Body of pancreas (tissue), 4 donors: ENCODE measurements around the gene PLPP4. TPM values are rescaled to one million over a fixed set of nuclear protein-coding genes. Genes with fewer than 3 reads are reported as not detected.

Experiments
- ATAC-seq: fragments of 150-250 bp; one replicate; pipeline ENCODE4 v1.9.1; 2016
- DNase-seq, 4 donors: peaks; one replicate each; pipeline ENCODE4 v3.0.0-alpha.2; 2019
- H3K27ac ChIP-seq, 4 donors: fragments of 200-600 bp; sonication (generic); 1 replicate in 3 of 4; 2 replicates in 1 of 4; pipeline versions ENCODE4 v1.5.1 to v1.6.1; 2016 to 2019; ENCODE audit warnings: mild to moderate bottlenecking in 1 of 4, mixed read lengths in 1 of 4, moderate library complexity in 1 of 4
- H3K27me3 ChIP-seq, 2 donors: fragments of 200-600 bp; sonication (generic); one replicate each; pipeline ENCODE4 v1.6.0; 2016; ENCODE audit warnings: mild to moderate bottlenecking in 1 of 2
- H3K36me3 ChIP-seq, 2 donors: fragments of 200-600 bp; sonication (generic); replicated peaks in 1 of 2; 2 replicates each; pipeline ENCODE4 v1.5.1; 2016; ENCODE audit warnings: low read depth in 2 of 2; ENCODE audit not compliant: insufficient read depth in 1 of 2
- H3K4me1 ChIP-seq: fragments of 200-600 bp; sonication (generic); one replicate; pipeline ENCODE4 v1.6.0; 2016
- H3K4me3 ChIP-seq, 2 donors: fragments of 200-600 bp; sonication (generic); 1 replicate in 1 of 2; 2 replicates in 1 of 2; pipeline ENCODE4 v1.5.1; 2016 to 2019
- H3K9me3 ChIP-seq, 3 donors: fragments of 200-600 bp; sonication (generic); 1 replicate in 2 of 3; 2 replicates in 1 of 3; pipeline ENCODE4 v1.5.1; 2016
- CTCF ChIP-seq, 7 experiments: fragments of 450-650 bp in 4 of 7; fragments of 200-600 bp in 3 of 7; sonication (generic) in 3 of 7; IDR thresholded peaks; one replicate each; pipeline ENCODE4 v1.5.1; 2016 to 2019; ENCODE audit warnings: antibody characterized with exemption in 7 of 7
- POLR2A ChIP-seq, 3 donors: fragments of 450-650 bp; IDR thresholded peaks; one replicate each; pipeline ENCODE4 v1.6.1; 2016; ENCODE audit warnings: antibody characterized with exemption in 3 of 3, mild to moderate bottlenecking in 2 of 3
- WGBS, 2 donors: methylation state at CpG; one replicate each; pipeline ENCODE4 v1.1.5; 2017; 5-methylcytosine and 5-hydroxymethylcytosine counted together
- intact Hi-C: fragments of 100-400 bp; cut with DNase I; formaldehyde crosslinking; loops from one replicate; pipeline ENCODE4 v1.15.1; 2023
- total RNA-seq, 2 donors: library from RNA; depleted of rRNA; stranded (reverse); fragments of >200 nt; gene quantifications; one replicate each; pipeline ENCODE4 v1.1.0, GENCODE V29; 2016

Gene PLPP4
- total RNA-seq, 2 donors from 2014 or later: 0.78 TPM; not detected in 1

DNA sequence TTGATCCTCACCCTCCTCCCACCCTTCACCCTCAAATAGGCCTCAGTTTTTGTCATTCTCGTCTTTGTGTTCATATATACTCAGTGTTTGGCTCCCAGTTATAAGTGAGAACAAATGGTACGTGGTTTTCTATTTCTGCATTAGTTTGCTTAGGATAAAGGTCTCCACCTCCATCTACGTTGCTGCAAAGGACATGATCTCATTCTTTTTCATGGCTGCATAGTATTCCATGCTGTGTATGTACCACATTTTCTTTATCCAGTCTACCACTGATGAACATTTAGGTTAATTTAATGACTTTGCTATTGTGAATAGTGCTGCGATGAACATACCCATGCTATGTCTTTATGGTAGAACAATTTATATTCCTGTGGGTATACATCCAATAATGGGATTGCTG lies 91.2 kb downstream of the PLPP4 start:
- TF ChIP-seq POLR2A (IDR thresholded peaks at IDR 0.05): no peak
- no peak for TF ChIP-seq CTCF (IDR thresholded peaks at IDR 0.05)
- no peaks in the 10 kb centered on the region for H3K27me3 ChIP-seq
- H3K36me3 ChIP-seq: no peaks in the 10 kb centered on the region
- H3K4me1 ChIP-seq: no peaks in the 10 kb centered on the region
- intact Hi-C loops: no loop called here
- 68 to 71% methylated on average over 4 of the region's 4 CpGs for WGBS, 2 donors
- no peak for ATAC-seq
- no peak overlapping the region for H3K27ac ChIP-seq
- peaks cover 0 to 3% (median 0%) of the 10 kb centered on the region in 3 donors for H3K9me3 ChIP-seq
- no peak for DNase-seq
- H3K4me3 ChIP-seq: no peak overlapping the region

DNA sequence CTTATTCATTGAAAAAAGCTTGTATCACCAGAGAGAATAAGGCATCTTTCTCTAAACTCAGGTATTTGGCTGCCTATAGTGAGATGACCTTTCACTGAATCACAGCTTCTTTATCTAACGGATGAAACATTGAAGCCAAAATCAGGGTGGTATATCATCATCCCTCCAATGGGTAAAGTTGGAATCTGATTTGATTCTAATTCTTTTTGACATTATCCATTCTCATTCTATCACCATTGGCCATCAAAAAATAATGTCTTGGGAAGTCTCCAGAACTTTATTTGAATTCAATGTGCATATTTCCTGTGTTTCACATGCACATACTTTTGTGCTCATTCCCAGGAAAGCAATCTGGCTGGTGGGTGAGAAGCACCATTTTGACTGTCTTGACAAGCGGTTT lies 95.2 kb downstream of the PLPP4 start:
- intact Hi-C loops: no loop called here
- ATAC-seq (no peak), DNase-seq (no peak)
- no peaks in the 10 kb centered on the region for H3K4me1 ChIP-seq
- no peak overlapping the region for H3K27ac ChIP-seq
- no peaks in the 10 kb centered on the region for H3K36me3 ChIP-seq
- H3K9me3 ChIP-seq: peaks cover 0 to 14% (median 0%) of the 10 kb centered on the region in 3 donors
- H3K27me3 ChIP-seq: no peaks in the 10 kb centered on the region
- H3K4me3 ChIP-seq: no peak overlapping the region
- TF ChIP-seq CTCF (IDR thresholded peaks at IDR 0.05) (no peak), POLR2A (IDR thresholded peaks at IDR 0.05) (no peak)
- WGBS, 2 donors: 59 to 60% methylated on average over 2 of the region's 2 CpGs

DNA sequence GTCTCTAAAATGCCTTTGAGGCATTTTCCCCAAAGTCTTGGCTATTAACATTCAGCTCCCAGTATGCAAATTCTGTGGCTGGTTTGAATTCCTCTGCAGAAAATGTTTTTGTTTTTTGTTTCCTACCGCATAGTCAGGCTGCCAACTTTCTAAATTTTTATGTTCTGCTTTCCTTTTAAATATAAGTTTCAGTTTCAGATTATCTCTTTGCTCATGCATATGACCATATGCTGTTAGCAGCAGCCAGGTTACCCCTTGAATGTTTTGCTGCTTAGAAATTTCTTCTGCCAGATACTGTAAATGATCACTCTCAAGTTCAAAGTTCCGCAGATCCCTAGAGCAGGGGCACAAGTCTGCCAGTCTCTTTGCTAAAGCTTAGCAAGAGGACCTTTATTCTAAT lies 96.9 kb downstream of the PLPP4 start:
- H3K9me3 ChIP-seq: peaks cover 0 to 14% (median 0%) of the 10 kb centered on the region in 3 donors
- ATAC-seq: no peak
- no peak for DNase-seq
- no peaks in the 10 kb centered on the region for H3K27me3 ChIP-seq
- no peaks in the 10 kb centered on the region for H3K36me3 ChIP-seq
- no peak overlapping the region for H3K27ac ChIP-seq
- TF ChIP-seq POLR2A (IDR thresholded peaks at IDR 0.05) (no peak), CTCF (IDR thresholded peaks at IDR 0.05) (no peak)
- intact Hi-C loops: no loop called here
- WGBS, 2 donors: 74 to 85% methylated on average over 2 of the region's 2 CpGs
- H3K4me1 ChIP-seq: no peaks in the 10 kb centered on the region
- H3K4me3 ChIP-seq: no peak overlapping the region

GRCh38 chr10:120555436-120555835 lies 98.4 kb downstream of the PLPP4 start:
- intact Hi-C loops: no loop called here
- no peak for ATAC-seq
- Histone ChIP-seq H3K27me3 (no peaks in the 10 kb centered on the region), H3K4me3 (no peak overlapping the region), H3K27ac (no peak overlapping the region), H3K4me1 (no peaks in the 10 kb centered on the region), H3K9me3 (peaks cover 0 to 14% (median 0%) of the 10 kb centered on the region in 3 donors), H3K36me3 (no peaks in the 10 kb centered on the region)
- no peak for DNase-seq
- TF ChIP-seq POLR2A (IDR thresholded peaks at IDR 0.05) (no peak), CTCF (IDR thresholded peaks at IDR 0.05) (no peak)
- WGBS, 2 donors: 44 to 56% methylated on average over 4 of the region's 4 CpGs

GRCh38 chr10:120555842-120556532 lies 99.0 kb downstream of the PLPP4 start:
- H3K27me3 ChIP-seq: no peaks in the 10 kb centered on the region
- ATAC-seq (no peak), DNase-seq (no peak)
- no peak overlapping the region for H3K27ac ChIP-seq
- intact Hi-C loops: no loop called here
- no peaks in the 10 kb centered on the region for H3K4me1 ChIP-seq
- WGBS, 2 donors: 10 to 23% methylated on average over 2 of the region's 2 CpGs
- no peaks in the 10 kb centered on the region for H3K36me3 ChIP-seq
- no peak overlapping the region for H3K4me3 ChIP-seq
- TF ChIP-seq CTCF (IDR thresholded peaks at IDR 0.05) (no peak), POLR2A (IDR thresholded peaks at IDR 0.05) (no peak)
- peaks cover 0 to 14% (median 0%) of the 10 kb centered on the region in 3 donors for H3K9me3 ChIP-seq
